GM19193 (cell line): ENCODE measurements around the gene NACAD.

Source experiments
- POLR2A ChIP-seq: IDR thresholded peaks from 4 replicates; pipeline ENCODE4 v1.6.1; 2011; ENCODE audit not compliant: insufficient read depth, insufficient read length; ENCODE audit errors: extremely low read depth

Gene NACAD, protein sequence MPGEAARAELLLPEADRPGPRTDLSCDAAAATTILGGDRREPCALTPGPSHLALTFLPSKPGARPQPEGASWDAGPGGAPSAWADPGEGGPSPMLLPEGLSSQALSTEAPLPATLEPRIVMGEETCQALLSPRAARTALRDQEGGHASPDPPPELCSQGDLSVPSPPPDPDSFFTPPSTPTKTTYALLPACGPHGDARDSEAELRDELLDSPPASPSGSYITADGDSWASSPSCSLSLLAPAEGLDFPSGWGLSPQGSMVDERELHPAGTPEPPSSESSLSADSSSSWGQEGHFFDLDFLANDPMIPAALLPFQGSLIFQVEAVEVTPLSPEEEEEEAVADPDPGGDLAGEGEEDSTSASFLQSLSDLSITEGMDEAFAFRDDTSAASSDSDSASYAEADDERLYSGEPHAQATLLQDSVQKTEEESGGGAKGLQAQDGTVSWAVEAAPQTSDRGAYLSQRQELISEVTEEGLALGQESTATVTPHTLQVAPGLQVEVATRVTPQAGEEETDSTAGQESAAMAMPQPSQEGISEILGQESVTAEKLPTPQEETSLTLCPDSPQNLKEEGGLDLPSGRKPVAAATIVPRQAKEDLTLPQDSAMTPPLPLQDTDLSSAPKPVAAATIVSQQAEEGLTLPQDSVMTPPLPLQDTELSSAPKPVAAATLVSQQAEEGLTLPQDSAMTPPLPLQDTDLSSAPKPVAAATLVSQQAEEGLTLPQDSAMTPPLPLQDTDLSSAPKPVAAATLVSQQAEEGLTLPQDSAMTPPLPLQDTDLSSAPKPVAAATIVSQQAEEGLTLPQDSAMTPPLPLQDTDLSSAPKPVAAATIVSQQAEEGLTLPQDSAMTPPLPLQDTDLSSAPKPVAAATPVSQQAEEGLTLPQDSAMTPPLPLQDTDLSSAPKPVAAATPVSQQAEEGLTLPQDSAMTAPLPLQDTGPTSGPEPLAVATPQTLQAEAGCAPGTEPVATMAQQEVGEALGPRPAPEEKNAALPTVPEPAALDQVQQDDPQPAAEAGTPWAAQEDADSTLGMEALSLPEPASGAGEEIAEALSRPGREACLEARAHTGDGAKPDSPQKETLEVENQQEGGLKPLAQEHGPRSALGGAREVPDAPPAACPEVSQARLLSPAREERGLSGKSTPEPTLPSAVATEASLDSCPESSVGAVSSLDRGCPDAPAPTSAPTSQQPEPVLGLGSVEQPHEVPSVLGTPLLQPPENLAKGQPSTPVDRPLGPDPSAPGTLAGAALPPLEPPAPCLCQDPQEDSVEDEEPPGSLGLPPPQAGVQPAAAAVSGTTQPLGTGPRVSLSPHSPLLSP (N-terminal part only)

DNA sequence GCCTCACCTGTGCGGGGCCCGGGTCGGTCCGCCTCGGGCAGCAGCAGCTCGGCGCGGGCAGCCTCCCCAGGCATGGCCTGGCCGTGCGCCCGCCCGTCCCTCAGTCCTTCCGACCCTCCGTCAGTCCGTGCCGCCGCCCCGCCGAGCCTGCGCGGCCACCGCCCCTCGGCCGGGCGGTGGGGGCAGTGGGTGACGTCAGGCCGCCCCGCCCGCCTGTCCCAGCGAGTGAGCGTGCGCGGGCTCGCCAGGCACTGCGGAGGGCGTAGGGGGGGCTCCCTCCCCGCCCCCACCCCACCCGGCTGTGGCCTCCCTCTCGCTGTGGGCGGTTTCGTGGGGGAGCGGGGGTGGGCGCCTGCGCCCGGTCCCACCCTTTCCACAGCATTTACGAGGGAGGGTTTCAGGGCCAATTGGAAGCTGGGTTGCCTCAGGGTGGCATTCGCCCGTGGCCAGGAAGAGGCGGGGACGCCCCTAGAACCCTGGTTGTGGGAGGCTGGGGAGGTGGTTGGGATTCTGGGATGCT lies at the start of gene NACAD:
Gene NACAD (minus strand): TSS at position 149 of the 520 bp plus-strand sequence. CDS start 75 bp downstream, at position 74.
- TF ChIP-seq POLR2A, result no peak

DNA sequence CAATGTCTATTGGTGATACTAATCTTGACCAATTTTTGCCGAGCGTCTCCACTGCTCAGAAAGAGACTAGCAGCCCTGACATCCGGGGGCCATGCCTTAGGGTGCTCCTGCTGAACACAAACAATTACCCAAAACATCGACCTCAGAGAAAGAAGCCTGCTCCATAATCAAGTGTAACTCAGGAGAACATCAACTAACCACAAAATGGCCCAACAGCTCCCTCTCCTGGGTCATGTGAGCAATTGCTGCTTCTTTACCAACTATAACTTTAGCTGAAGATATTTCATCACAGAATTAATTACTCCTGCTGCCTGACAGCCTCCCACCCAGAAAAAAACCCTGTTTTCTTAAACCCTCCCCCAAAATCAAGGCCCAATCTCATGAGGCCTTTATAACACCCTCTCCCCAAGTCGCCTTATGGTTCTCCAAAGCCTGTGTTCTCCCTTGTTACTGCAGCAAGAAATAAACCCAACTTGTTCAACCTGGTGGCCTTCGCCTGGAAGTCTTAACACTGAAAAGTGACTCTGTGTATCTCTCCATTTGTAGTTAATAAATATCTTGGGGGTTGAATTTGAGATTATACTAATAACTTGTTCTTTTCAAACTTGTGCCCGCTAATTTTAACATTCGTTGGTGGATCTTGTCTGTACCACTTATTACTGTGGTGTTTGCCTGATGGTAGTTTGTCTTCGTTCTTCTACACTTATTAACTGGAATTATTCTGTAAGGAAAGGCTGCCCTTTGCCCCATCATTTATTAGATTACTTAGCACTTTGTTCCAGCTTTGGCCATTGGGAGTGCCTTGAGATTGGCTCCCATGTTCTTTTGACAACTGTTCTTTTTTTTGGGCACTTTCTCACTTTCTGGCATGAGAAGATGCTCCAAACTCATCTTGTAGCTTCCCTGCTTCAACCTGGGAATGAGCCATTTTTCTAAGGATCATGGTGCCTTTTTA lies 47.6 kb upstream of the NACAD start:
- TF ChIP-seq POLR2A, result no peak

DNA sequence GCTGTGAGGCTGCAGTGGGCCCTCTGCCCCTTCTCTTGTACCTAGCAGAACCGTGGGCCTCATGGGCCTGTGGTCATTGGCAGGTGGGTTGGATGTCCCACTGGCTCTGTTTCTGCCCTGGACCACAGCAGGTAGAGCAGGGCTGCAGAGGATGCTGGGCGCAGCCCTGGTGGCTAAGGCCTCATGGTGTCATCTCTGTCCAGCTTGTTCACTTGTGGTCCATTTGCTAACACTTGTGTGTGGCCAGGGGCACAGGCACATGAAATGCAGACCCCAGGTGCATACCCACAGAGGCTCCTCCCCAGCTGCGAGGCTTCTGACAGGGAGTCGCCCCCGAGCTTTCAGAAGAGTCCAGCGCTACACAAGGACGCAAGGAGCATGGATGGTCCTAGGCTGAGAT lies 45.1 kb upstream of the NACAD start:
- no peak for TF ChIP-seq POLR2A

DNA sequence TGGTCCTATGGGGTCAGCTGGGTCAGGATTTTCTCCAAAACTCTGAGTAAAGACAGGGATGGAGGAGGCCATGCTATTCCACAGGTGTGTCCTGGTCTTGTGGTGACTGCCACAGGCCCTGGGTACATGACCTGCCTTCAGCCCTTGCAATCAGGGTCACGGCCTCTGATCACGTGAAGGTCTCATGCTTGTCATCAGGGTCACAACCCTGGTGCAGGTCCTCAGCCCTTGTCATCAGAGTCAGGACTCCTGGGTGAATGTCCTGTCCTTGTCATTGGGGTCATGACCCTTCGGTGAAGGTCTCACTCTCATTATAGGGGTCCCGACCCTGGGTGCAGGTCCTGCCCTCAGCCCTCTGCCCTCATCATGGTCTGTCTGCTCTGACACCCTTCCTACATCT lies 44.6 kb upstream of the NACAD start:
- TF ChIP-seq POLR2A, result no peak

DNA sequence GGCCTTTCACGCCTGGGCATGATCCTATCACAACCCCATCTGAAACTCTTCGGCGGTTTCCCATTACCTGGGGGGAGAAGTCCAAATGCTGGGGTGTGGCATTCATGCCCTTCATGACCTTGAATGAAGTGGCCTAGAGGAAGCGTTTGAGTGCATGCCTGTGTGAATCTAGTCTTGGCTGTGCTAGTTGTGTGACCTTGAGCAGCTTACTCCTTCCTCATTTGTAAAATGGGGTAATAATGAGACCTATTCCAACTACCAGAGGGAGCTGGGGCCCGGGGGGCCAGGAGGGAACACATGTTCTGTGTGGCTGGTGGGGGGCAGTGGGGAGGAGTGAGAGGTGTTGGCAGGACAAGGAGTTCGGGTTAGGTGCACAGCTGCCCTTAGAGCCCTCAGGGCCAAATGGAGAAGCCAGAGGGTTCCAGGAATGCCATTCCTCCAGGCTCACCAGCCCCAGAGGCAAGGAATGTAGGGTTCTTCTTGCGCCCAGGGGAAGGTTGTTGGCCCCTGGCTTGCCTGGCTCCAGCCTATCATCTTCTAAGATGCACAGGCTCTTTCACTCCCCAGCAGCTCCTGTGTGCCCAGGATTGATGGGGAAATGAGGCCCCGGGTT lies 44.0 kb upstream of the NACAD start:
- TF ChIP-seq POLR2A, result no peak

DNA sequence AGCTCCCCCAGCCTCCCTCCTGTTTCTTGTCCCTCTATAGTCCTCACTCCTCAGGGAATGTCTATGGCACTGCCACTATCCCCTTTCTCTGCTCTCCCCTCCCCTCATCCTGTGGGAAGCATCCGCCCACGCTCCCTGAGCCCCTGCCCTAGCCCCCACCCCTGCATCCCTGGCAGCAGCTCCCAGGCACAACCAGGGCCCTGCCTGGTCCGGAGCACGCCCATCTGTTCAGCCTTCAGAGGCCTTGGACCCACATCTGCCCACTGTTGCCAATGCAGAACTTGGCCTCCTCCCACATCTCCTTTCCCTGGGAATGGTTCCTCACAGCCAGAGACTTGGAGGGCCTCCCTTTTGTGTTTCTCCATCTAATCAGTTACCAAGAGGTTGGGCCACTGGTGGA lies 43.1 kb upstream of the NACAD start:
- TF ChIP-seq POLR2A, result no peak

DNA sequence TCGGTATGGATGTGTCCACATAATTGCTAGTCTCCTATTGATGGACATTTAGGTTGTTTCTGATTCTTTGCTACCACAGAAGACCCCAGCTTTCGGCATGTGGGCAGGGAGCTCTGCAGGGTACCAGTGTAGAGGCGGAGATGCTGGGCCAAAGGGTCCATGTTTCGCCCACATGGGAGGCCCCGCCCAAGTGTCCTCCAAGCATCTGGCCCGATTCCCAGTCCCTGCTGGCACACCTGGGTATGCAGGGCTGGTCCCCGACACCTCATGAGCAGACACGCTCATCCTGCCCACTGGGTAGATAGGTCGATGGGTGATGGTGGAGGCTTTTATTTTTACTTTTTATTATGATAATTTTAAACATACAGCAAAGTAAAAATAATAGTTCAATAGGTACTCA lies 42.1 kb upstream of the NACAD start:
- no peak for TF ChIP-seq POLR2A

DNA sequence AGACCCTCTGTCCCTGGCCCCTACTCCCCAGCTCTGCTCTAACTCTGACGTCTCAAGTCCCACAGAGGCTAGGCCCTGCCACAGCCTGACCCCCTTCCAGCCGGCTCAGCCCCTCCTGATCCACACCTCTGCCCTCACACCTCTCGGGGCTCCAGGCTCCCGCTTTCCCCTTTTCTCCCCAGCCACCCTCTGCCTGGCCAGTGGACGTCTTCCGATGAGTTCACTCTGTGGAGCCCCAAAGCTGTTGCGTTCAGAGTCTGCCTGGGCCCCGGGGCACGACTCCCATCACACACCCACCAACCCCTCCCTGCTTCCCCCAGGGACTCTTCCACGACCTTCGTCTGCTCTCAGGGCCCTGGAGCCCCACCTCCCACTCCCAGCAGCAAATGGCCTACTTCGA lies 41.1 kb upstream of the NACAD start:
- TF ChIP-seq POLR2A, result no peak

DNA sequence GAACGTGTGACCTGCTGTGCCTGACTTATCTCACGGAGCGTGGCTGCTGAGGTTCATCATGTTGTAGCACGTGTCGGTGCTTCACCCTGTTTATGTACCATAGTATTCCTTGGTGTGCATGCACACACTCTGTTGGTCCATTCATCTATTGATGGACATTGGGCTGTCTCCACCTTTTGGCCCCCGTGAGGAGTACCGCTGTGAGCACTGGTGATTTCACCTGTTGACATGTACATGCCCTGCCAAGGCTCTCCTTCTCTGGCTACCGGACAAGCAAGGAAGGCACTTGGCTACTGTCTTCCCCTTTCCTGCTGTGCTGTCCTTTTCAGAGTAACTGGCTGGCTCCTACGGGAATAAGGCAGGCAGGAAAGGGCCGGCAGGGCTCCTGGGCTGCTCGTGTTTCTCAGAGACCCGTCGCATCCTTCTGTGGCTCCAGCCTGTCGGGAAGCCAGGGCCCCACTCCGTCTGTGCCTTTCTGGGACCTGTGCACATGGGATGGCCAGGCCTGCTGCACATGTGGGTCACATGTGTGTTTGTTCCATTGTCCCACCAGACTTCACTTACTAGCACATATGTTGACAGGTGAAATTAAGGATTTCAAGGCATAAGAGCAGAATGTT lies 40.5 kb upstream of the NACAD start:
- TF ChIP-seq POLR2A, result no peak

DNA sequence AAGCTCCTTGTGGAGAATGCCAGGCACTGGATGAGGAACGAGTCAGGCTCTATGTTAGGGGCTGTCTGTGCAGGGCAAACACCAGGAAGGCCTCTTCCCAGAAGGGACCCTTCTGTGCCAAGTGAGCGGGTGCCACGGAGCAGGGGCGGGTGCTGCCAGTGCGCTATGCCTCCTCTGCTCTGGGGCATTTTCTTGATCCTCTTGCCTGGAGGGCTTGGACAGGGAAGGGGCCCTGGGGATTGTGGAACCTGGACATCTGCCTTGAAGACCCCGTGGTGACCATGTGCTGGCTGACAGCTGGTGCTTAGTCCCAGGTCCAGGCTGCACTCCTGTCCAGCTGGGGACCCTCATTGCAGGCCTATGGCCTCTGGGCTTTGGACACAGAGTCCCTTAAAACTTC lies 38.2 kb upstream of the NACAD start:
- no peak for TF ChIP-seq POLR2A

DNA sequence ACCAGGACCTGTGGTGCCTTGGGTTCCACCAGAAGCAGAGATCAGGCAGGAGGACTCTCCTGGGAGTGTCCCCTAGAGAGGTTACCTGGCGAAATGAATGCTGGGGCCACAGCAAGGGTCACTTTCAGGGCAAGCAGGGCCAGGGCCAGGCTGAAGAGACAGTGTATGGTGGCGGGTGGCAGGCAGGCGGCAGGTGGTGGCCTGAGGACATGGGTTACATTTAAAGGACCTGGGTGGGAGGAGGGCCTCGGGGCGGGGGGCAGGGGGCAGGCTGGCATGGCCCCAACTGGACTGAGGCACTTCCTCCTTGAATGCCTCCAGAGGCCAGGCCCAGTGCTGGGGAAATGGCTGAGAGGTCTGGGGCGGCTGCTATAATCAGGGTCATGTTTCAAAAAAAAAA lies 37.4 kb upstream of the NACAD start:
- no peak for TF ChIP-seq POLR2A

DNA sequence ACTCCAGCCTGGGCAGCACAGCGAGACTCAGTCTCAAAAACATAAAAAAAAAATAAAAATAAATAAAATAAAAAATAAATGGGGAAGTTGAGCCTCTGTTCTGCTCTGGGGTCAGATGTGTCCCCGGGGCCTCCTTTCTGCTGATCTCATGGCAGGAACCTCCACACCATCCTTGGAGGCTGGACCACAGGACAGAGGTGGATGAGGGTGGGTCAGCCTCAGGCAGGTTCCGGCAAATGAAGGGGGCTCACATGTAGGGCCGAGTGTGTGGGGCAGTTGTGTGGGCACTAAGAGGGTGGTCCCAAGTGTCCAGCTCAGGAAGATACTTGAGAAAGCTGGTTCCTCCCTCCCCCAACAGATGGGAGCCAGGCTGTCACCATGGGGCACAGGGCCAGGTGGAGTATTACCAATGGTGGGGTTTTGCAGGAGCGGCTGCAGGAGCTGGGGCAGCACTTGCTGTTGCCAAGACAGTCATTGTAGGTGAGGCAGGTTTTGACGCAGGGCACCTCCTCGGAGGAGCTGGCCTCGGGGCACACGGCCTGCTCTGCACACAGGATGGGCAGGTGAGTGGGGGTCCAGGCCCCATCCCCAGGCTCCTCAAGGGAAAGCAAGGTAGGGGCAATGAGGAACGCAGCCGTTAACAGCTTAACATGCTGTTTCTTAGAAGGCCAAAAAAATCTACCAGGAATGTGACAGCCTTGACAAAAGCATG lies 36.6 kb upstream of the NACAD start:
- TF ChIP-seq POLR2A, result no peak
